Naive B cell (primary cell): ENCODE measurements around the gene PANX2. TPM values are rescaled to one million over a fixed set of nuclear protein-coding genes. Genes with fewer than 3 reads are reported as not detected.

Experiments
- ATAC-seq, 2 donors: fragments of 150-1000 bp; cut with Tn5 transposase; 2 replicates each; pipeline ENCODE4 v1.10.0; 2021; ENCODE audit warnings: low read depth in 2 of 2, mild to moderate bottlenecking in 2 of 2, moderate library complexity in 2 of 2
- DNase-seq: peaks from one replicate; pipeline ENCODE4 v3.0.0; 2022
- H3K27ac Mint-ChIP-seq, 6 donors: one replicate each; pipeline ENCODE4 v1.8.0; 2020 to 2022; ENCODE audit warnings: mild to moderate bottlenecking in 6 of 6, mixed read lengths in 6 of 6, moderate library complexity in 5 of 6, inconsistent platforms in 2 of 6
- H3K27me3 Mint-ChIP-seq, 3 donors: one replicate each; pipeline ENCODE4 v1.8.0; 2021 to 2022; ENCODE audit warnings: mixed read lengths in 3 of 3, mild to moderate bottlenecking in 1 of 3
- H3K36me3 Mint-ChIP-seq, 2 donors: one replicate each; pipeline ENCODE4 v1.8.0; 2020 to 2022; ENCODE audit warnings: mixed read lengths in 2 of 2, inconsistent platforms in 1 of 2, mild to moderate bottlenecking in 1 of 2
- H3K4me1 Mint-ChIP-seq, 3 donors: one replicate each; pipeline ENCODE4 v1.8.0; 2020 to 2022; ENCODE audit warnings: mixed read lengths in 3 of 3, inconsistent platforms in 1 of 3, mild to moderate bottlenecking in 1 of 3, moderate library complexity in 1 of 3
- H3K4me3 Mint-ChIP-seq, 8 donors: one replicate each; pipeline ENCODE4 v1.8.0; 2020 to 2022; ENCODE audit warnings: mild to moderate bottlenecking in 8 of 8, mixed read lengths in 8 of 8, moderate library complexity in 8 of 8, inconsistent platforms in 2 of 8
- H3K9me3 Mint-ChIP-seq, 7 donors: one replicate each; pipeline ENCODE4 v1.8.0; 2020 to 2022; ENCODE audit warnings: mixed read lengths in 7 of 7, mild to moderate bottlenecking in 5 of 7, inconsistent platforms in 2 of 7, moderate library complexity in 1 of 7
- polyA plus RNA-seq, 6 donors: library from polyadenylated mRNA; unstranded; fragments of 300-500 nt; fragmentation: Illumina TruSeq; gene quantifications; one replicate each; pipeline ENCODE4 v1.2.3, GENCODE V29; 2021; ENCODE audit warnings: low read depth in 6 of 6

Gene PANX2
- polyA plus RNA-seq, 6 donors from 2014 or later, result 0.08 TPM; not detected in 5

DNA sequence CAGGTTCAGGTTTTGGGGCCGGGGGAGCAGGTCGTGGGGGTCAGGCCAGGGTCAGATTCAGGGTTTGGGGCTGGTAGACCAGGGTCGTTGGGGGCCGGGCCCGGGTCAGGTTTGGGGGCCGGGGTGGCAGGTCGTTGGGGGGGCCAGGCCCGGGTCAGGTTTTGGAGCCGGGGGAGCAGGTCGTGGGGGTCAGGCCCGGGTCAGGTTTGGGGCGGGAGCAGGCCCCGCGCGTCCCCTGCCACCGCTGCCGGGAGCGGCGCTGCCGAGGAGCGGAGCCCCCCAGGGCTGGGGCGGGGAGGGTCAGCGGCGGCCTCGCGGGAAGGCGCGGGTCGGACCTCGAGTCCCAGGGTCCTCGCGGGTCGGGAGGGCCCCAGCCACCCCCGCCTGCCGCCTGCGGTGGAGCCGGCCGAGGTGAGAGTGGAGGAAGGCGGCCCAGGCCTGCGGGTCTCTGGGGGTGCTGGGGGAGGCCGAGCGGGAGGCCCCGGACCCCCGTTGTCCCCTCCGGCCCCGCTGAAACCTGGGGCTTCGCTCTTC lies 15.7 kb downstream of the PANX2 start:
- Mint-ChIP-seq H3K36me3 (no peaks in the 10 kb centered on the region), H3K27ac (peak overlapping the region; percentile 92 to 100 (median 97)), H3K27me3 (peaks cover 0 to 11% (median 0%) of the 10 kb centered on the region in 3 donors), H3K9me3 (no peaks in the 10 kb centered on the region), H3K4me3 (peak overlapping the region; percentile 84 to 97 (median 94)), H3K4me1 (peaks cover 30 to 41% (median 39%) of the 10 kb centered on the region in 3 donors)
- ATAC-seq, result no peak
- no peak for DNase-seq

DNA sequence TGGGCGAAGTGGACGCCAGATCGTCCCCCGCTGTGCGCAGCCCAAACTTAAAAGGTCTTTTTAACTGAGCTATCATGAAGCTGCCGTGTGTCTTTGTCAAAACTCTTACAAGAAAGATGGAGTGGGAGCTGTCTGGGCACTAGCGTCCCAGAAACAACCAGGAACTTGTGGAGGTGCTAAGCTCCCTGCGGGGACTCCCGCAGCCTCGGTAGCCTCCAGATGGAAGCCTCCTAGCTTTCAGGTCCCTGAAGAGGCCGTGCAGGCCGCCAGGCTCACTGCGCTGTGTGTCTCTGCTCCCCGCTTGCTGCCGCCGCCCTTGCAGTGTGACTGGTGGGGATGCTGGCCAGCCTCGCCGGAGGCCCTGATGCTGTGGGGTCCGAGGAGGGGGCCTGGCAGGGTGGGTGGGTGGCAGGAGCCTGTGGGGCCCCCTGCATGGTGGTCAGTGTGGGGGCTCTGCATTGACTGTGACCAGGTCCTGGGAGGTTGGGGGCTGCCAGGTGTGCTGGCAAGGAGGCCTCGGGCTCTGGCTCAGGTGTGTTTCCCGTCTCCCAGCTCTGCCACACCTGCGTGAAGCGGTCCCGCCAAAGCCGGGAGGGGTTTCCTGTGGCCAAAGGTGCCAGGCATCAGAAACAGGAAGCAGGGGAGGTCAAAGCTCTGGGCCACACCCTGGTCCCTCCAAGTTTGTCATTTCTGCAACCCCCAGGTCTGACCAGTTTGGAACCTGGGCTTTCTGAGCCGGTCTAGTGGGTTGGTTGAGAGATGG lies 16.4 kb downstream of the PANX2 start:
- no peak for ATAC-seq
- no peaks in the 10 kb centered on the region for H3K36me3 Mint-ChIP-seq
- peaks cover 0 to 11% (median 0%) of the 10 kb centered on the region in 3 donors for H3K27me3 Mint-ChIP-seq
- peaks cover 35 to 48% (median 46%) of the 10 kb centered on the region in 3 donors for H3K4me1 Mint-ChIP-seq
- H3K9me3 Mint-ChIP-seq, result no peaks in the 10 kb centered on the region
- peak overlapping the region; percentile 84 to 97 (median 94) for H3K4me3 Mint-ChIP-seq
- no peak for DNase-seq
- H3K27ac Mint-ChIP-seq, result peak overlapping the region; percentile 92 to 100 (median 97)

DNA sequence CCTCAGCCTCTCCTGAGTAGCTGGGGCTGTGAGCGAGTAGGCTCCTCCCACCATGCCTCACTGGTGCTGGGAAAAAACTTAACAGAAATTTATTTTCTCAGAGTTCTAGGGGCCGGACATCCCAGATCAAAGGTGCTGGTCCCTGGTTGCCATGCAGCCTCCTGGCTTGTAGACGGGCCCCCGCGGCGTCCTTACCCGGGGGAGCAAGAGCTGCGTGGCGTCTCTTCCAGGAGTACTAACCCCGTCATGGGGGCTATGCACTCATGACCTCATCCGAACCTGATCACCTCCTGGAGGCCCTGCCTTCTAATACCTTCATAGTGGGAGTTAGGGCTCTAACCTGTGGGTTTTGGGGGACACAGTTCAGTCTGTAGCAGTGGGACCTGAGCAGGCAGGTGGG lies 17.8 kb downstream of the PANX2 start:
- H3K4me3 Mint-ChIP-seq, result peak overlapping the region in 6 of 8 donors; percentile 26 to 84 (median 67)
- no peaks in the 10 kb centered on the region for H3K36me3 Mint-ChIP-seq
- H3K27ac Mint-ChIP-seq, result peak overlapping the region; percentile 24 to 100 (median 84)
- ATAC-seq (no peak), DNase-seq (no peak)
- H3K4me1 Mint-ChIP-seq, result peaks cover 44 to 62% (median 58%) of the 10 kb centered on the region in 3 donors
- H3K9me3 Mint-ChIP-seq, result no peaks in the 10 kb centered on the region
- H3K27me3 Mint-ChIP-seq, result peaks cover 0 to 11% (median 0%) of the 10 kb centered on the region in 3 donors

DNA sequence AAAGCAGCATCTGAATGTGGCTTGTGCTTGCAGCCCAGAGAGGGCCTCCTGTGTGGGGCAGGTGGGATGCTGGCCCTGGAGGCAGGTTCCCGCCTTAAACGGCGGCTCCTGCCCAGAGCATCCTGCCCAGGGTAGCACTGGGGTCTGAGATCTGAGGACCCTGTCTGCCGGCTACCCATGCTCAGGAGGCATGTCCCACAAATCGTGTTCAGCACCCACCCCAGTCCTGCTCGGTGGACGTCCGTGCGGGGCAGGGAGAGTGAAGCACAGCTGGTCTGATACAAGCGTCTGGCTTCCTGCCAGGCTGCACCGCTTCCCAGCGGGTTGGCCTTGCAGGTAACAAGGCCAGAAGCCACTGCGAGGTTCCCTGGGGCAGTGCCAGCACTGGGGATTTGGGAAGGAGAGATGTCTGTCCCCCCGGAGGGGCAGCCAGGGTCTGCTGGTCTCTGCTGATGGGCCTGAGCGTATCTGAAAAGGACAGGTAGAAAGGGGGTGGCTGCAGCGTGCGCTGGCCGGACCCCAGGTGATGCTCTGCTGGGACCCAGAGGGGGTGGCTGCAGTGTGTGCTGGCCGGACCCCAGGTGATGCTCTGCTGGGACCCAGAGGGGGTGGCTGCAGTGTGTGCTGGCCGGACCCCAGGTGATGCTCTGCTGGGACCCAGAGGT lies 18.8 kb downstream of the PANX2 start:
- H3K27me3 Mint-ChIP-seq, result peaks cover 0 to 5% (median 0%) of the 10 kb centered on the region in 3 donors
- H3K36me3 Mint-ChIP-seq, result no peaks in the 10 kb centered on the region
- peak overlapping the region; percentile 100 for H3K27ac Mint-ChIP-seq
- H3K9me3 Mint-ChIP-seq, result no peaks in the 10 kb centered on the region
- no peak for ATAC-seq
- no peak for DNase-seq
- peak overlapping the region; percentile 63 to 96 (median 78) for H3K4me3 Mint-ChIP-seq
- peaks cover 44 to 62% (median 55%) of the 10 kb centered on the region in 3 donors for H3K4me1 Mint-ChIP-seq

DNA sequence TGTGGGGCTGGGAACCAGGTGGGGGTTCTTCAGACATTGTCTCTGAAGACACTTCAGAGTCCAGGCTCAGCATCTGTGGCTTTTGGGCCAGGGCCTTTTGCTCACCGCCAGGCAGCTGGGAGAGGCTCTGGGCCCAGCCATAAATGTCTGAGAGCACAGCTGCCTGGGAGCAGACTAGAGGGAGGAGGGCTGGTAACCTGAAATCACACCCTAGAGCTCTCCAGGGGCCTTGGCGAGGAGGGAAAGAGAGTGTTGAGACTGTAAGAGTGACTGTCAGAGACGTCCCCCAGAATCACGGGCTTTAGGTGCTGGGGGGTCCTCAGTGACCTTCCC lies 19.3 kb downstream of the PANX2 start:
- DNase-seq (no peak), ATAC-seq (no peak)
- H3K36me3 Mint-ChIP-seq, result no peaks in the 10 kb centered on the region
- peak overlapping the region; percentile 63 to 96 (median 84) for H3K4me3 Mint-ChIP-seq
- peak overlapping the region; percentile 100 for H3K27ac Mint-ChIP-seq
- H3K27me3 Mint-ChIP-seq, result peaks cover 0 to under 1% (median 0%) of the 10 kb centered on the region in 3 donors
- H3K4me1 Mint-ChIP-seq, result peaks cover 40 to 60% (median 58%) of the 10 kb centered on the region in 3 donors
- H3K9me3 Mint-ChIP-seq, result no peaks in the 10 kb centered on the region

DNA sequence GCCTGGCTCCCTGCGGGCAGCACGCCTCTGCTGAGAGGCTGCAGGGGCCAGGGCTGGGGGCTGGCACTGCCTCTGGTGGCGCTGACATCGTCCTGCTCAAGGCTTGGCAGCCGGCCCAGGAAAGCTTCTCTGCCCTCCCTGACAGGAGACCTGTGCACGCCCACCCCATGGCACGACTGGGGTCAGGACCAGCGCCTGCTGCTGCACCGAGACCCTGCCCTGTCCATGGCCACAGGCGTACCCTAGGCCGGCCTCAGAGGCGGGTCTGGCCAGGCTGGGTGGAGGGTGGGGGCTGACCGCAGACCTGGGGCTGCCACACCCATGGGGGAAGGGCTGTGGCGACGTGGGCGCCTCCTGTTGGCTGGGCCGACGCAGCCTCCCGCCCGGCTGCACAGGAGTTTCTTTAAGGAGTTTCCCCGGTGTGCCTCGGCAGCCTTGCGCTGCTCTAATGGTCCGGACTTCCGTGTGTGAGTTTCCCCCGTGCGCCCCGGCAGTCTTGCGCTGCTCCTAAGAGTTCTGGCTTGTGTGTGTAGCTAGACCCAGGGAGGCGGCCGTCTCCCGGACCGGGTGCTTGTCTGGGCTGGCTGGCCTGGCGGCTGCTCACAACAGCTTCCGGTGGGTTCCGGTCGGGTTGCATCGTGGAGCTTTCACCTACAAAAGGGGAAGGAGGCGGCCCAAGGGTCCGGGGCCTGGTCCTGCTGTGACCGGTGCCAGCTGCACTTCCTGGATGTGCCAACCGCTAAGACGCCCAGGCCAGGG lies 19.8 kb downstream of the PANX2 start:
- no peaks in the 10 kb centered on the region for H3K36me3 Mint-ChIP-seq
- peaks cover 40 to 65% (median 64%) of the 10 kb centered on the region in 3 donors for H3K4me1 Mint-ChIP-seq
- H3K4me3 Mint-ChIP-seq, result peak overlapping the region; percentile 77 to 96 (median 89)
- peak overlapping the region; percentile 100 for H3K27ac Mint-ChIP-seq
- H3K9me3 Mint-ChIP-seq, result no peaks in the 10 kb centered on the region
- no peaks in the 10 kb centered on the region for H3K27me3 Mint-ChIP-seq
- DNase-seq (peak; percentile 97), ATAC-seq (peak; percentile 56 to 59)

DNA sequence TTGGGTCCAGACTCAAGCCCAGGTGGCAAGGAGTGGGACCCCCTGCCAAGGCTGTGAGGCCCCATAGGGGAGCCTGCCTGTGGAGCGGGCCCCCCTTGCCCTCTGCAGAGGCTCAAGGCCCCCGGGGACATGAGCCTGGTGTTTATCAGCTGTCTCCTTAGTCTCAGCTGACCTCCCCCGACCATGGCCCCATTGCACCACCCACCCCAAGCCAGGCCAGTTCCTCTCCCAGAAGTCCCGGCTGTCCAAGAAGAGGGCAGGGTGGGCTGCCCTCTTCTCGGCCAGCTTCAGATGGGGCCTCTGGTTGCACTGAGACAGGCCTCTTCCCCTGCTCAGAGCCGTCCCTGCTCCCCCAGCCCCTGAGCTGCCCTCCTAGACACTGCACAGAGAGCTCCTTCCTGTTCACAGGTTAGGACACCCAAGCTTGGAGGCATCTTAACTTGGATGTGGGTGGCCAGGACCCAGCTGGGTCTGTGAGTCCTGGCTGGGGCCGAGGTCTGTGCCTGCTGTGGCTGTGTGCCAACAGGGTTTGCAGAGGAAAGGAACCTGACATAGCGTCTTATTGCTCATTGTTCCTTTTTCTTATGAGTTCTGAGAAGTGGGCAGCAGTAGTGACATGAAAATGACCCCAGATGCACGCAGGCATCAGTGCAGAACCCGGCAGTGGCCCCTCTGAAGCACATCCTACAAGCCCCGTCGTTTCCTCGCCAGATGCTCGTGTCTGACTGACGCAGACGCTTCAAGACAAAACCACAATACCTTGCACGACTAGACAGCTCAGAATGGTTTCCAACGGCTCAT lies 20.6 kb downstream of the PANX2 start:
- Mint-ChIP-seq H3K27ac (peak overlapping the region; percentile 100), H3K4me1 (peaks cover 40 to 72% (median 71%) of the 10 kb centered on the region in 3 donors), H3K4me3 (peak overlapping the region; percentile 77 to 96 (median 89)), H3K27me3 (no peaks in the 10 kb centered on the region), H3K9me3 (no peaks in the 10 kb centered on the region), H3K36me3 (no peaks in the 10 kb centered on the region)
- DNase-seq (peak; percentile 93), ATAC-seq (peak; percentile 52 to 56)

DNA sequence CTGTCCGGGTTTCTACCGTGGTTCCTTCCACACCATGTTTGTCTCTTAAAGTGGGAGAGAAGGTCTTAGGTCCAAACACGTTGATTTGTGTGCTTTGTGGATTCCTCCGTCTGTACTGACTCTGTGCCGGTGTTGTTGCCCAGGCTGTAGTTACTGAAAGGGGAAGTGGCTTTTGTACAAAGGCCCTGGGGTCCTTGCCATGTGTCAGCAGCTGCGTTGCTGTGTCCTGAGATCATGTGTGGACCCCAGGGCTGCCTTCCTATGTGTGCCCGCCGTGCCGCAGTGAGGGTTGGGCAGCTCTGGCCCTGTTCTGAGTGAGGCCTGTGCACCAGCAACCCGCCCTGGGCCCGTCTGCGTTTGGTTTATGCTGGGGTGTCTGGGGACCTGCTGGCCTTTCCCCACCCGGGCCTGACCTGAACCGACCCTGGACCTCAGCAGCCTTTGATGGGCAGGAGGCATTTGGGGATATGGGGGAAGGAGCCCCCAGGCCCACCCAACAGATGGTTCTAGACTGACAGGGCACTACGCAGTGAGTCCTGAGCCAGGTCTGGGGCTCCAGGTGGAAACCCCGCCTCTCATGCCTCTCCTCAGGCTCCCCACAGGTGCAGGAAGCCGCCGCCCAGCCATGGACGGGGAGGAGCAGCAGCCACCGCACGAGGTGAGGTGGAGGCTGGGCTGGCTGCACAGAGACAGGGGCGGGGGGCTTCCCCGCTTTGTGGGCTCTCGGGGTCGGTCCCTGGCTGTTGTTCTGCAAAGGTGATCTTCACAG lies 22.1 kb downstream of the PANX2 start:
- ATAC-seq (peak; percentile 9 to 13), DNase-seq (peak; percentile 79)
- Mint-ChIP-seq H3K27me3 (no peaks in the 10 kb centered on the region), H3K9me3 (no peaks in the 10 kb centered on the region), H3K36me3 (no peaks in the 10 kb centered on the region), H3K4me3 (peak overlapping the region; percentile 76 to 96 (median 87)), H3K27ac (peak overlapping the region; percentile 100), H3K4me1 (peaks cover 31 to 66% (median 60%) of the 10 kb centered on the region in 3 donors)

DNA sequence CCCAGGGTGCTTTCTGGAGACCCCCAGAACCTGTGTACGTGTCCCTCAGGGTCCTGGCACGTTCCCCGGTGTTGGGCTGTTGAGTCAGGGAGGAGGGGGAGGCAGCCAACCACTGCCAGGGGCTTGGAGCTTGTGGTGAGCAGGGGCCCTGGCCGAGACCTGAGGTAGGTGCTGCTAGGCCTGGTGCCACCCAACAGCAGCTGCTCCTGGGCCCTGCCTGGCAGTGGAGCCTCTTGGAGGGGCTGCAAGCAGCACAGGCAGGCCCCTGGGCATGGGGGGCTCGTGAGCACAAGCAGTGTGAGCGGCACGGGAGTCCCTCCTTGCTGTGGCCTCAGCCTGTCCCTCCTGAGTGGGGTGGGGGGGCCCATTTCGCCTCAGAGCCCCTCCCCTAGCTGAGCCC lies 23.1 kb downstream of the PANX2 start:
- no peaks in the 10 kb centered on the region for H3K9me3 Mint-ChIP-seq
- ATAC-seq (no peak), DNase-seq (no peak)
- H3K36me3 Mint-ChIP-seq, result no peaks in the 10 kb centered on the region
- peaks cover 29 to 60% (median 52%) of the 10 kb centered on the region in 3 donors for H3K4me1 Mint-ChIP-seq
- no peaks in the 10 kb centered on the region for H3K27me3 Mint-ChIP-seq
- peak overlapping the region in 5 of 6 donors; percentile 44 to 100 (median 100) for H3K27ac Mint-ChIP-seq
- peak overlapping the region in 3 of 8 donors; percentile 6 to 77 (median 15) for H3K4me3 Mint-ChIP-seq

DNA sequence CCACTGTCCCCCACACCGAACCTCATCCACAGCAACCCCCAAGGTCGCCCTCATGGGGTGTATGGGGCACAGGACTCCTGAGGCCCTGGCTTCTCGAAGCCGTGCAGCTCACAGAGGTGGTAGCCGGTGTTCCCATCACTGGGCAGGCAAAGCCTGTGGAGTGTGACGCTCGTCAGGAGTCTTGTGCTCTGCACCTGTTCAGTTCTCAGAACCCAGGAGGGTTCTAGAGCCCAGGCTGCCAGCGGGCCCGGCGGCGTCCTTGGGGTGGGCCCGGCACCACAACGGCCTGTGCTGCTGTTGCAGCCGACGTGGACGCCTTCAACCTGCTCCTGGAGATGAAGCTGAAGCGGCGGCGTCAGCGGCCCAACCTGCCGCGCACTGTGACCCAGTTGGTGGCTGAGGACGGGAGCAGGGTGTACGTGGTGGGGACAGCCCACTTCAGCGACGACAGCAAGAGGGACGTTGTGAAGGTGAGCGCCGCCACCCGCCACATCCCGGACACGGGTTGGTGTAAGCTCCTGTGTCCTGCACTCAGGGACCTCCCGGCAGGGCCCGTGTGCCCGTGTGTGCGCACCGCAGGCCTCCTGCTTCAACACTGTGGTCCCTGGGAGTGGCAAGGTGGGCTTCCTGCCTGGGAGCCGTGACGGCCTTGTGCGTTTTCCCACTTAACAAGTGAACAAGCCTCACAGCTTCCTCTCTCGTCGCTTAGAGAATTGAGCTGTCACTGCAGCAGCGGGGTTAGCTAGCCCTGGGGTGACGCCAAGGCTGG lies 23.7 kb downstream of the PANX2 start:
- no peaks in the 10 kb centered on the region for H3K9me3 Mint-ChIP-seq
- H3K4me3 Mint-ChIP-seq, result peak overlapping the region in 4 of 8 donors; percentile 3 to 63 (median 48)
- H3K27ac Mint-ChIP-seq, result peak overlapping the region; percentile 44 to 100 (median 91)
- DNase-seq, result no peak
- no peak for ATAC-seq
- no peaks in the 10 kb centered on the region for H3K36me3 Mint-ChIP-seq
- peaks cover 27 to 56% (median 46%) of the 10 kb centered on the region in 3 donors for H3K4me1 Mint-ChIP-seq
- H3K27me3 Mint-ChIP-seq, result no peaks in the 10 kb centered on the region

DNA sequence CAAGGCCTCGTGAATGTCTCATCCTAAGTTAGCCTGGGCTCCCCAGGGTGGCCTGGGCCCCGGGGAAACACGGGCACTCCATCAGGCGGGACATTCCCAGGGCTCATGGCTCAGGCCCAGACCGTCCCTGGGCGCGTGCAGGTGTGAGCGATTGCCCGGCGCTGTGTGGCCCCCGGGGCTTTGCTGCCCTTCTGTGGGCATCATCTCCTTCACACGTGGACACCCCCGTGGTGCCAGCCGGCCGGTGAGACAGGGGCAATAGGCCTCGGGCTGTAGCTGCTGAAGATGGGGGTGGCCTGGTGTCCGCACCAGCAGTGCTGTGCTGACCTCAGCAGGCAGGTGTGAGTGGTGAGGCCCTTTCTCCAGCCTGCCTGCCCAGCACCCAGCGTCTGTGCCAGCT lies 25.7 kb downstream of the PANX2 start:
- Mint-ChIP-seq H3K36me3 (no peaks in the 10 kb centered on the region), H3K4me3 (peak overlapping the region in 1 of 8 donors; percentile 53), H3K27me3 (no peaks in the 10 kb centered on the region), H3K9me3 (no peaks in the 10 kb centered on the region), H3K27ac (peak overlapping the region in 5 of 6 donors; percentile 9 to 100 (median 83)), H3K4me1 (peaks cover 14 to 43% (median 38%) of the 10 kb centered on the region in 3 donors)
- DNase-seq, result no peak
- ATAC-seq, result no peak
